HFF-Myc (cell line): ENCODE results near the gene IMMP2L.

Experiments
- DNase-seq: peaks from one replicate; pipeline ENCODE4 v3.0.0-alpha.2; 2011; ENCODE audit warnings: low read depth; ENCODE audit errors: extremely low read depth
- H3K4me3 ChIP-seq: replicated peaks from 2 replicates; pipeline ENCODE4 v1.5.1; 2011; ENCODE audit warnings: low read depth, mild to moderate bottlenecking, control low read depth, low read length
- CTCF ChIP-seq: IDR thresholded peaks from 2 replicates; pipeline ENCODE4 v1.5.1; 2012; ENCODE audit warnings: mild to moderate bottlenecking, low read depth, low read length, control low read depth; ENCODE audit errors: missing control alignments

Gene IMMP2L

GRCh38 chr7:111531993-111532392, 30.3 kb downstream of the IMMP2L start:
- no peak for DNase-seq
- no peak overlapping the region for H3K4me3 ChIP-seq
- no peak for TF ChIP-seq CTCF

- DNase-seq, result no peak
- H3K4me3 ChIP-seq, result no peak overlapping the region
- TF ChIP-seq CTCF, result no peak
Measured at GRCh38 chr7:111530356-111530668, 32.0 kb downstream of the IMMP2L start.

GRCh38 chr7:111529507-111530355, 32.6 kb downstream of the IMMP2L start:
- no peak for DNase-seq
- H3K4me3 ChIP-seq, result no peak overlapping the region
- TF ChIP-seq CTCF, result no peak

- DNase-seq, result no peak
- H3K4me3 ChIP-seq, result no peak overlapping the region
- no peak for TF ChIP-seq CTCF
Measured at GRCh38 chr7:111528331-111528730, 34.0 kb downstream of the IMMP2L start.

- H3K4me3 ChIP-seq, result no peak overlapping the region
- no peak for DNase-seq
- no peak for TF ChIP-seq CTCF
Measured at GRCh38 chr7:111527545-111527944, 34.7 kb downstream of the IMMP2L start.

GRCh38 chr7:111525100-111525499, 37.2 kb downstream of the IMMP2L start:
- DNase-seq, result no peak
- no peak for TF ChIP-seq CTCF
- H3K4me3 ChIP-seq, result no peak overlapping the region

GRCh38 chr7:111521660-111522059, 40.6 kb downstream of the IMMP2L start:
- no peak overlapping the region for H3K4me3 ChIP-seq
- DNase-seq, result no peak
- no peak for TF ChIP-seq CTCF
